Activated CD4-positive, alpha-beta T cell treated with anti-CD3 and anti-CD28 coated beads, Interleukin-2, amount 50 U/mL, for 24 hours (primary cell): ENCODE data around the gene OMP.
A peak's percentile ranks its signal among the peaks of the same experiment; 100 is the strongest.
"Not testable (repeated sequence)": the region's sequence is repeated elsewhere in the genome, so short reads cannot be mapped to it uniquely, and the experiment has no call there.

Experiments
- DNase-seq, 2 donors: peaks; one replicate each; pipeline ENCODE4 v3.0.0-alpha.2; 2020; ENCODE audit warnings: low read depth in 1 of 2, low spot score in 1 of 2

OMP gene

GRCh38 chr11:77102246-77103210 lies at the start of gene OMP:
TSS of gene OMP (plus strand) at chr11:77102840. CDS start at chr11:77102840, 0 bp downstream.
- DNase-seq: no peak

GRCh38 chr11:77053217-77054015 lies 49.2 kb upstream of the OMP start:
- no peak for DNase-seq

GRCh38 chr11:77054084-77054483 lies 48.6 kb upstream of the OMP start:
- no peak for DNase-seq

GRCh38 chr11:77055101-77055561 lies 47.5 kb upstream of the OMP start:
- DNase-seq: no peak

GRCh38 chr11:77055913-77056312 lies 46.7 kb upstream of the OMP start:
- DNase-seq: no peak

GRCh38 chr11:77056814-77057402 lies 45.7 kb upstream of the OMP start:
- no peak for DNase-seq

- DNase-seq: no peak
Observed at GRCh38 chr11:77057938-77058474, 44.6 kb upstream of the OMP start.

- DNase-seq: no peak
Observed at GRCh38 chr11:77058900-77059299, 43.7 kb upstream of the OMP start.

- no peak for DNase-seq
Observed at GRCh38 chr11:77059806-77060205, 42.8 kb upstream of the OMP start.

GRCh38 chr11:77060234-77060633 lies 42.4 kb upstream of the OMP start:
- DNase-seq: no peak

GRCh38 chr11:77061258-77061657 lies 41.4 kb upstream of the OMP start:
- not testable (repeated sequence) for DNase-seq

GRCh38 chr11:77062924-77063323 lies 39.7 kb upstream of the OMP start:
- no peak for DNase-seq

- DNase-seq: no peak
Observed at GRCh38 chr11:77063407-77063806, 39.2 kb upstream of the OMP start.

- DNase-seq: no peak
Observed at GRCh38 chr11:77063861-77064260, 38.8 kb upstream of the OMP start.

GRCh38 chr11:77064648-77065217 lies 37.9 kb upstream of the OMP start:
- no peak for DNase-seq

GRCh38 chr11:77065878-77066228 lies 36.8 kb upstream of the OMP start:
- no peak for DNase-seq

- peak; percentile 73 to 75 for DNase-seq
Observed at GRCh38 chr11:77066229-77067042, 36.2 kb upstream of the OMP start, which contains the start of gene CAPN5. TSS of gene CAPN5 (plus strand) at chr11:77066971. CDS start at chr11:77084887, 17,916 bp downstream.

- no peak for DNase-seq
Observed at GRCh38 chr11:77067861-77068443, 34.7 kb upstream of the OMP start.

- DNase-seq: no peak
Observed at GRCh38 chr11:77068457-77069335, 33.9 kb upstream of the OMP start.
